Sigmoid colon (tissue), 4 donors: ENCODE results near the gene CORO2B.

ENCODE experiments used
- POLR2AphosphoS5 ChIP-seq, 4 donors: sonication (generic); formaldehyde crosslinking; IDR thresholded peaks; one replicate each; pipeline ENCODE4 v1.6.1; 2017; ENCODE audit warnings: antibody characterized with exemption in 4 of 4
- TF ChIP-seq, protein P1 (sequence below), 4 experiments: fragments of 450-650 bp in 3 of 4; fragments of 200-600 bp in 1 of 4; IDR thresholded peaks; one replicate each; pipeline ENCODE4 v1.5.1; 2016 to 2019; ENCODE audit warnings: antibody characterized with exemption in 4 of 4, mild to moderate bottlenecking in 3 of 4, moderate library complexity in 2 of 4

- TF ChIP-seq, protein P1, sequence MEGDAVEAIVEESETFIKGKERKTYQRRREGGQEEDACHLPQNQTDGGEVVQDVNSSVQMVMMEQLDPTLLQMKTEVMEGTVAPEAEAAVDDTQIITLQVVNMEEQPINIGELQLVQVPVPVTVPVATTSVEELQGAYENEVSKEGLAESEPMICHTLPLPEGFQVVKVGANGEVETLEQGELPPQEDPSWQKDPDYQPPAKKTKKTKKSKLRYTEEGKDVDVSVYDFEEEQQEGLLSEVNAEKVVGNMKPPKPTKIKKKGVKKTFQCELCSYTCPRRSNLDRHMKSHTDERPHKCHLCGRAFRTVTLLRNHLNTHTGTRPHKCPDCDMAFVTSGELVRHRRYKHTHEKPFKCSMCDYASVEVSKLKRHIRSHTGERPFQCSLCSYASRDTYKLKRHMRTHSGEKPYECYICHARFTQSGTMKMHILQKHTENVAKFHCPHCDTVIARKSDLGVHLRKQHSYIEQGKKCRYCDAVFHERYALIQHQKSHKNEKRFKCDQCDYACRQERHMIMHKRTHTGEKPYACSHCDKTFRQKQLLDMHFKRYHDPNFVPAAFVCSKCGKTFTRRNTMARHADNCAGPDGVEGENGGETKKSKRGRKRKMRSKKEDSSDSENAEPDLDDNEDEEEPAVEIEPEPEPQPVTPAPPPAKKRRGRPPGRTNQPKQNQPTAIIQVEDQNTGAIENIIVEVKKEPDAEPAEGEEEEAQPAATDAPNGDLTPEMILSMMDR (IDR thresholded peaks at IDR 0.05) = no peak
- no peak for TF ChIP-seq POLR2AphosphoS5 (IDR thresholded peaks at IDR 0.05)
These were observed 14.6 kb upstream of the CORO2B start for GRCh38 chr15:68564173-68564572.
